Embryonic facial prominence (tissue), 1 donor: ENCODE data around the gene MFN2.

ENCODE experiments used
- DNase-seq: peaks from one replicate; pipeline ENCODE4 v3.0.0-alpha.2; 2016; ENCODE audit errors: extremely low spot score

MFN2 gene

DNA sequence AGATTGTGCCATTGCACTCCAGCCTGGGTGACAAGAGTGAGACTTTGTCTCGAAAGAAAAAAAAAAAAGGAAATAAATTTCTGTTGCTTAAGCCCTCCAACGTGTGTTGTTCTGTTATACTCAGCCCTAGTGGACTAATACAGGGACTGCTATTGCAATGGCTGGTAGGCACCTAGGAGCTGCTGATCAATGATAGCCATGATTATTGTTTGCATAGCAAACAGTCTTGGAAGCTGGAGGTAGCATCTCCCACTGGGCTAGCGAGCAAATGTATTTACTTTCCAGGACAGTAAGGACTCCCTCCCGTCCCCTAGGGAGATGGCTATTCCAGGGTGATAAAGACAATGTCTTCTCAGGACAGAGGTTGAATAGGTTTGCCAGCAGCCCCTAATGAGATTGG, 69.4 kb downstream of the MFN2 start:
- DNase-seq = no peak

DNA sequence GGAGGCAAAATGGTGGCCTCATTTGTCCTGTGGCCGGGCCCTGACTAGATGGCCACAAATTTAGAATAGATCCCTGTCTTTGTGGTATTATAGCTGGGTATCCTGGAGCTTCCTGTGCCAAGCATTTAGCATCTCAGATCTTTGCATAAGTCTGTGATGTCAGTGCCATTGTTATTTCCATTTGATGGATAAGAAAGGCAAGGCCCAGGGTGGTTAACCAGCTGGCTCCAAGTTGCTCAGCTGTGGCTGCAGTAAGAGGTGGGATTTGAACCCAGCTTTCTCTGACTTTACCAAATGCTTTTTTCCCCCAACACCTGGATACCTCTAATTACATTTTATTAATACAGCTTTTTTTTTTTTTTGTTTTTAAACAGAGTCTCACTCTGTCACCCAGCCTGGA, 71.1 kb downstream of the MFN2 start:
- no peak for DNase-seq

DNA sequence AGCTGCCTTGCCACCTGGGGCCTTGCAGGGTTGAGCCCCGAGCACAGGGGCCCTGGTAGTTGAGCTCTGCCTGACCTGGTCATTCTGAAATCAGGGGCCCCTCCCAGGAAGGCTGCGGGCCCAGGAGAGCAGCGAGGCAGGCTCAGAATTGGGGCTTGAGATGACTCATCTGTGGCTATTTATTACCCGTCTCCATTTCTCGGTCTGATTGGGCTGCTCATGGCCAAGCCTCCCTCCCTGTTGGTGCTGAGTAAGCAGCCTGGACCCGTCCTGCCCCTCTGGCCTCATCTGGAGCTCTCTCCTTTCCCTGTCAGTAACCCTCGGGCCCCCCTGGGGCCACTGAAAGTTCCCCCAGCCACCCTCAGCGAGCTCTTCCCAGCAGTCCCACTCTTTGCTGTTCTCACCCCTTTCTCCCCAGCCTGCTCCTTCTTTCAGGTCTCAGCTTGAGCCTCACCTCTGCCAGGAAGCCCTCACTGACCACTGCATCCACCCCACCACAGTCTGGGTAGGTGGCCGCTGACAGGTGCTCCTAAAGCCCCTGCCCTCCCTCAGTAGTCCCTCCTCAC, 71.8 kb downstream of the MFN2 start:
- DNase-seq = no peak

DNA sequence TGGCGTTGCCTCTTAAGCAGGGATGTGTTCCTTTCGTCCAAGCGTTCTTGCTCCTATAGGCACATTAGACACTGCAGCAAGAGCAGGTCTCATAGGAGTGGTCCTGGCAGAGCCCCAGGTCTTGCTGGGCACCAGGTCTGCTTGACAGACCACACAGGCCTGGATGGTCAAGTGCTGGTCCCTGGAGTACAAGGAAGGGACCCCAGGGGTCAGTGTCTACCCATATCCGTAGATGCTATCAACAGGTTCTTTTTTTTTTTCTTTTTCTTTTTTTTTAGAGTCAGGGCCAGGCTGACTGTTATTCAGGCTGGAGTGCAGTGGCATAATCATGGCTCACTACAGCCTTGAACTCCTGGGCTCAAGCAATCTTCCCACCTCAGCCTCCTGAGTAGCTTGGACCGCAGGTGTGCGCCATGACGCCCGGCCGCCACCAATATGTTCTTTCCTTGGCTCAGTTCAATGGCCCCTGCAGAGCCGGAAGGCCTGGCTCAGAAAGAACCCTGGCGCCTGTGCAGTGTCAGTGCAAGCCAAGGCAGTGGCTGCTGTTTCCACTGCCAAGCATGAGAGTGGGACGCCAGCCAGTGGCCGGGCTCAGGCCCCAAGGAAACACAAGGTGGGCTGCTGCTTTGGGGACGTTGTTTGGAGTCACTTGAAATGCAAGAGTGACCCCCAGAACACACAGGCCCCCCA, 72.9 kb downstream of the MFN2 start:
- DNase-seq = no peak

DNA sequence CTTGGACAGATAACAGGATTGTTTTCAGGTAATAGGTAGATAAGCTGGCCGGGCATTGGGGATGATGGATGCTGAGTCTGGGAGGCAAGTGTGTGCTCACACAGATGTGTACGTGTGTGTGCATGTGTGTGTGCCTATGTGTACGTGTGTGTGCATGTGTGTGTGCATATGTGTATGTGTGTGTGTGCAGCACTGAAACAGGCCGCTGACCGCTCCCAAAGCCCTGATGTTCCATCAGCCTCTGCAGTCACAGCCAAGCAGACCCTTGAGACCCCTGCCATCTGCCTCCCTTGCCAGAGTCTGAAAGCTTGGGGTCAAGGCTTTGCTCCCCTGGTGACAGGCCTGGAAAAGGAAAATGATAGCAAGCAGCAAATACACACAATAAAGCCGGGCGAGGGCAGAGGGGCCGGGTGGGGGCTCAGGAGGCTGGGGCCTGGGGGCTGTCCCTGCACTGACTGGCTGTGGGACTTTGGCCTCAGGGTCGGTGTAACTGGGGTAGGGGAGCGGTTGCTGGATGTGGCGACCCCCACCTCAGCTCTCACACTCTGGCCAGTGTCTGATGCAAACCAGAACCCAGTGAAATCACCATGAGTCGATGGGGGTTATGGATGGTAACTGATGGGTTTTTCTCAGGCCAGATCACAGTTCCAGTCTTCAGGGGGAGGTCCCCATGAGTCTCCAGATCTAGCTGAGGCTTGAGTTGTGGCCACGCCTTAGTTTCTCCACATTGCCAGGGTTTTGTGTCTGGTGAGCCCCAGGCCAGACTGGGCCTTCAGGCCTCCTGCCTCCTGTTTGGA, 73.7 kb downstream of the MFN2 start:
- no peak for DNase-seq

DNA sequence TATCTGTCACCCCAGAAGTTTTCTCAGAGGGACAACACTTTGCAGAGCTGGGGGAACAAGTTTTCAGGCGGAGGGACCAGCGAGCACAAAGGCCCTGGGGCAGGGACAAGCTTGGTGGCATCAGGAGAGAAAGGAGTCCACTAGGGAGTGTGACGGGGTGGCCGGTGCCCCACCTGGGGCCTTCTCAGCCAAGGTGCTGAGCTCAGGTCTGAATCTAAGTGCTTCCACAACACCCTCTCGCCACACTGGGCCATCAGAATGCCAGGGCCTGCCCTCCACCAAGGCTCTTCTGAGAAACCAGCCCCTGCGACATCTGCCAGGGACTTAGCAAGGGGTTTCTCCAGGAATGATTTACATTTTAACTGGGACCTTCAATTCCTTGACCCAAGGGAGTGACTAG, 75.0 kb downstream of the MFN2 start:
- no peak for DNase-seq

DNA sequence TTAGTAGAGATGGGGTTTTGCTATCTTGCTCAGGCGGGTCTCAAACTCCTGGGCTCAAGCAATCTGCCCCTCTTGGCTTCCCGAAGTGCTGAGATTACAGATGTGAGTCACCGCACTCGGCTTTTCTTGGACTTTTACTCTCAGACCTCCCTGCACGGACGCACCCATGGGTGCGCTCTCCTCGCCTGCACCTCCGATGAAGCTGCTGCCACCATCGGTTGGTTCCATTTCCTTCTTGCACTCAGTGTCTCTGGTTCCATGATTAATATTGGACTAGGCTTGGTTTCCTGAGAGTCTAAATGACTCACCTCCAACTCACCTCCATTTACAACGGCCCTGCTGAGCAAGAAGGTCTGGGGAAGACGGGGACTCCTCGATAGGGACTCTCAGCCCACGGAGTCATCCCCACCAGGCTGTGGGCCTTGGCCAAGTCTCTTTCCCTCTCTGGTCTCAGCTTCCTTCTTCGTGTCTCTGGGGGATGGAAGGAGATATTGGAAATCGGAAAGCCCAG, 76.1 kb downstream of the MFN2 start:
- no peak for DNase-seq

DNA sequence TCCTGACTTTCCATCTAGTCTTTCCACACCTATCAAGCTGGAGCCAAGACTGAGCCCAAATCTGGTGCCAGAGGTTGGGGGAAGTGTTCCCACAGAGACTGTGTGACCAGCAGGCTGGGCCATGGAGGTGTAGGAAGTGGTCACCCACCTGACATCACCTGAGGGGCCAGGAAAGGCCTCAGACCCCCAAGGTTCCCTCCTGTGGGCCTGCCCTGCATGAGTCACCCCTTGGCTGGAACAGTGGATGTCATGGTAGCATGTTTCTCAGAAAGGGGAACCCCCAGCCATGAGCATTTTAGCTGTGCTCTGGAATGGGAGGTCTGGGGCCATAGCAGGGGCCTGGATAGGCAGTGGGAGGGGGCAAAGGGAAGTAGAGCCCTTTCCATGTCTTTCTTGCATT, 77.1 kb downstream of the MFN2 start:
- DNase-seq = no peak

DNA sequence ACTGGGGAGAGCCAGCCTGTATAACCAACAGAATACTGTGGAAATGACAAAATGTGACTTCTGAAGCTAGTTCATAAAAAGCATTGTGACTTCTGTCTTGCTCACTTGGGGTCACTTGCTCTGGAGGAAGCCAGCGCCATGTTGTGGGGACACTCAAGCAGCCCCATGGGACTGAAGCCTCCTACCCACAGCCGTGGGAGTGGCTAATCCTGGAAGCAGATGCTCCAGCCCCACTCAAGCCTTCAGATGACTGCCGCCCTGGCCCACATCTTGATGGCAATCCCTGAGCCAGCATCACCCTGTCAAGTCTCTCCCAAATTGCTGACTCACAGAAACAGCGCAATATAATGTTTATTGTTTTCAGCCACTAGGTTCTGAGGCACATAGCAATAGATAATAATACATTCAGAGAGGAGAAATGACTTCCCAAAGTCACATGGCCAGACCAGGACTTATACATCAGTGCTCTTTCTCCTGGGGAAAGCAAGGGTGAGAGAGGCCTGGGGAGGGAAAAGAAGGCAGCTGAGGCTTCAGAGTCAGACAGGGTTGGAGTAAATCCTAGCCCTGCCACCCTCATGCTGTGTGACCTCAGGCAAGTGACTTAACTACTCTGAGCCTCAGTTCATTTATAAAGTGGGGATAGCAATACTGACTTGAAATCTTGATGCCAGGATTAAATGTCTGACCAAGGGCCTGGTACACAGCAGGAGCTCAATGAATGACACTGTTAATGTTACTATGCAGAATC, 77.9 kb downstream of the MFN2 start:
- no peak for DNase-seq

DNA sequence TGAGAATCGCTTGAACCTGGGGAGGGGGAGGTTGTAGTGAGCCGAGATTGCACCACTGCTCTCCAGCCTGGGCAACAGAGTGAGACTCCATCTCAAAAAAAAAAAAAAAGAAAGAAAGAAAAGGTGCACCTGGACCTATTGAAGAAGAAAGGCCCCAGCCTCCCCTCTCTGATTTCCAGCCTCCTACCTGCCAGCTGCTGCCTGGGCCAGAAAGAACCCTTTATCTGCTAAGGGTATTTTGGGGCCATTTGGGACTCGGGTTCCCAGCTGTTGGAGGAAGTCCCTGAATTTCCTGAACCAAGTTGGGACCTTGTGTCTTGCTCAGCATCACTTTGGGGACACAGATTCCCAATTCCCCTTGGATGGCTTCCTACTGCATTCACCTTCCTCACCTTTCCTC, 79.0 kb downstream of the MFN2 start:
- DNase-seq = no peak

DNA sequence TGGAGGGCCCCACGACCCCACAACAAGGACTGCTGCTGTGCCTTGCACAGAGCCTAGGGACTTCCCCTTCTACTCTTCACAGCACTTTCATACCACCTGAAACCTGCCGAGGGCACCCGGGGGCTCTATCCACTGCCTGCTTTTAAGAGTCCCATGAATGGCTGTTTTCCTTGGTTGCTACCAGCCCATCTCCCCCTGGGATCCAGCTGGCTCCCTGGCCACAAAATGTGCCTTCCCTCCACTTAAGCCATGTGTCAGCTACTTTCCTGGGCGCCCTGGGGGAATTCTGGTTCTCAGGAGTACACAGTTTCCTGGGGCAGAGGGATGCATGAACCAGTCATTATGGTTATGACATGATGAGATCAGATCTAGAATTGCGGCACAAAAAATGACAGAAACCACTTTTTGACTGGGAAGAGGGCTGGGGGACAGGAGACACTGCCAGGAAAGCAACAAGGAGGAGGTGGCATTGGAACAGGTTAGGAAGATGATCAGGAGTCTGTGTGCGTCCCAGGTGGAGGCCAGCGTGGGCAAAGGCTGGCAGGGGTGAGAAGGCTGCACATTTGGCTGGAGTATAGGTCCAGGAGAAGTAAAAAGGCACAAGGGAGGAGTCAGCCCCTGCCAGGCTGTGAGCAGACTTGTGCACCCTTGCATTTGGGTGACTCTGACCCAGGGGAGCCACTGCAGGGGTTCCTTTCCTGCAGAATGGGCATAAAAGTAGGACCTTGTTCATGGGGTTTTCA, 79.6 kb downstream of the MFN2 start:
- no peak for DNase-seq

DNA sequence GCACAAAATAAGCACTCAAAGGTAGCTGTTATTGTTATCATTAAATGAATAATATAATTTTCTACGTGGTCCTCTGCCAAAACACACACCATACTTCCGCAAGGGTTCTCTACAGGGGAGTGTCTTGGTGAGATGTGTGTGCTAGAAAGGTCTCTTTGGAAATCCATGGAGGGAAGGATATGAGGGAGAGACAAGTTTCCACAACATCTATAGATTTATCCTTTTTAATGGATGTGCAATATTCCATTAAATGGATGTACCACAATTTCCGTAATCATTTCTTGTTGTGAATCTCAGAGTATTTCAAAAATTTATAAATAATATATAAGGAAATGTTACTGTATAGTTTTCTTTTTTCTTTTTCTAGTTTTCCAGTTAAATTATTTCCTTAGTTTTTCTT, 80.3 kb downstream of the MFN2 start:
- DNase-seq = no peak
